GM12878 (cell line): ENCODE results near the gene GJA9. TPM values are rescaled to one million over a fixed set of nuclear protein-coding genes. Genes with fewer than 3 reads are reported as not detected.

Experiments used
- ATAC-seq: fragments of 200-7000 bp; cut with Tn5 transposase; 3 replicates; pipeline ENCODE4 v1.9.1; 2020; ENCODE audit warnings: mild to moderate bottlenecking, moderate library complexity
- BruUV-seq: library from RNA; stranded (reverse); fragments of 400-500 nt; replicated peaks from 2 replicates; lab custom pipeline; 2021; lab: Mats Ljungman, UMichigan
- CTCF ChIA-PET: fragments of 300-600 bp; sonication (Branson Sonifier 250); formaldehyde crosslinking; extraction: SDS; loops from one replicate; lab custom pipeline; 2021; ENCODE audit warnings: inconsistent platforms; lab: Yijun Ruan, JAX
- POLR2A ChIA-PET: fragments of 350-600 bp; formaldehyde crosslinking; extraction: SDS; loops from one replicate; lab custom pipeline; 2021; ENCODE audit warnings: inconsistent platforms; lab: Charles Lee
- RAD21 ChIA-PET: fragments of 300-600 bp; sonication (Branson Sonifier 250); formaldehyde crosslinking; loops from one replicate; lab custom pipeline; 2023; ENCODE audit warnings: antibody characterized with exemption; ENCODE audit not compliant: unreplicated experiment; lab: Charles Lee
- SMC1A ChIA-PET: fragments of 300-600 bp; sonication (Branson Sonifier 250); formaldehyde crosslinking; loops from one replicate; lab custom pipeline; 2023; ENCODE audit not compliant: unreplicated experiment, uncharacterized antibody; lab: Charles Lee
- DNase-seq: peaks from one replicate; pipeline ENCODE4 v3.0.0-alpha.2; 2011; ENCODE audit warnings: low read depth, low spot score
- FAIRE-seq: peaks from 3 replicates; lab custom pipeline; 2011; peaks lifted over from hg19 to GRCh38; lab: Jason Lieb, UNC
- H2AFZ ChIP-seq: 2 replicates; pipeline ENCODE4 v1.6.0; 2011; ENCODE audit warnings: low read depth, low read length, control low read depth; ENCODE audit not compliant: control insufficient read depth
- H3K27ac ChIP-seq: 2 replicates; pipeline ENCODE4 v1.5.1; 2011; ENCODE audit warnings: control low read depth; ENCODE audit not compliant: control insufficient read depth, insufficient read depth
- H3K27me3 ChIP-seq, 2 experiments: replicated peaks in 1 of 2; 2 replicates each; pipeline versions ENCODE4 v1.6.0 to v1.6.1; 2011; ENCODE audit warnings: low read length in 1 of 2; ENCODE audit not compliant: control insufficient read depth in 2 of 2, insufficient read depth in 2 of 2
- H3K36me3 ChIP-seq, 2 experiments: 2 replicates each; pipeline ENCODE4 v1.5.1; 2011; ENCODE audit warnings: low read length in 1 of 2; ENCODE audit not compliant: control insufficient read depth in 2 of 2, insufficient read depth in 2 of 2
- H3K4me1 ChIP-seq: 2 replicates; pipeline ENCODE4 v1.6.1; 2011; ENCODE audit warnings: mild to moderate bottlenecking, low read length, moderate library complexity, mixed read lengths; ENCODE audit not compliant: control insufficient read depth, insufficient read depth
- H3K4me2 ChIP-seq: 2 replicates; pipeline ENCODE4 v1.6.0; 2011; ENCODE audit warnings: control low read depth; ENCODE audit not compliant: control insufficient read depth, insufficient read depth
- H3K4me3 ChIP-seq: fragments of 200-600 bp; sonication (generic); 2 replicates; pipeline ENCODE4 v1.5.1; 2016
- H3K79me2 ChIP-seq: 2 replicates; pipeline ENCODE4 v1.6.0; 2011; ENCODE audit warnings: low read length; ENCODE audit not compliant: control insufficient read depth, insufficient read depth
- H3K9ac ChIP-seq: 2 replicates; pipeline ENCODE4 v1.8.0; 2011; ENCODE audit warnings: low read length, control low read depth, mixed read lengths; ENCODE audit not compliant: control insufficient read depth, insufficient read depth
- H3K9me3 ChIP-seq: replicated peaks from 3 replicates; pipeline ENCODE4 v1.5.1; 2011; ENCODE audit warnings: mild to moderate bottlenecking, low read length; ENCODE audit not compliant: control insufficient read depth, insufficient read depth
- H4K20me1 ChIP-seq: 2 replicates; pipeline ENCODE4 v1.6.0; 2011; ENCODE audit not compliant: control insufficient read depth, insufficient read depth
- MTA2 ChIP-seq: fragments of 450-650 bp; IDR thresholded peaks from 2 replicates; pipeline ENCODE4 v1.6.1; 2016; ENCODE audit warnings: low read depth, mild to moderate bottlenecking, moderate library complexity
- NFYA ChIP-seq: IDR thresholded peaks from 2 replicates; pipeline ENCODE4 v1.6.1; 2011; ENCODE audit warnings: low read depth, mild to moderate bottlenecking, low read length, improper control_type of control experiment, borderline replicate concordance
- SIN3A ChIP-seq: IDR thresholded peaks from 2 replicates; pipeline ENCODE4 v1.6.1; 2012; ENCODE audit warnings: low read depth, low read length, improper control_type of control experiment
- STAT1 ChIP-seq: fragments of 450-650 bp; conservative IDR thresholded peaks from 2 replicates; pipeline ENCODE4 v1.6.1; 2014; ENCODE audit warnings: antibody characterized with exemption, mild to moderate bottlenecking
- WGBS: methylation state at CpG from one replicate; pipeline ENCODE4 v1.1.6; 2016; ENCODE audit warnings: low lambda C conversion rate; ENCODE audit not compliant: insufficient replicate concordance, insufficient coverage; ENCODE audit errors: missing lambda C conversion rate; 5-methylcytosine and 5-hydroxymethylcytosine counted together
- in situ Hi-C: fragments of 300-500 bp; cut with MboI; formaldehyde crosslinking; loops from 9 replicates; pipeline ENCODE4 v1.14.3; 2018; ENCODE audit warnings: mixed read lengths
- intact Hi-C: fragments of 100-400 bp; cut with micrococcal nuclease; formaldehyde crosslinking; loops from one replicate; pipeline ENCODE4 v1.14.2; 2022; ENCODE audit not compliant: unreplicated experiment
- polyA plus RNA-seq, 11 experiments: library from polyadenylated mRNA; depleted of rRNA in 4 of 11; unstranded in 6 of 11; stranded (reverse) in 5 of 11; fragments of >200 nt; fragmentation: Nextera tagmentation in 4 of 11; fragmentation: Illumina TruSeq in 1 of 11; extraction: Ambion mirVana in 4 of 11; extraction: Trizol in 1 of 11; gene quantifications; 1 replicate in 1 of 11; 2 replicates in 10 of 11; pipeline versions ENCODE4 v1.2.1 to v1.2.3, GENCODE V29; 2011 to 2016; ENCODE audit warnings: inconsistent platforms in 2 of 11, missing spikeins in 2 of 11, low read depth in 1 of 11
- total RNA-seq, 4 experiments: library from RNA; depleted of rRNA in 3 of 4; stranded (reverse); fragments of >200 nt in 3 of 4; fragmentation: Illumina TruSeq in 1 of 4; extraction: Trizol in 1 of 4; gene quantifications; 2 replicates each; pipeline versions ENCODE4 v1.2.1 to v1.2.3, GENCODE V29; 2013 to 2021
- TF ChIP-seq, protein P1 (sequence below): fragments of 450-650 bp; conservative IDR thresholded peaks from 2 replicates; pipeline ENCODE4 v1.6.1; 2017; ENCODE audit warnings: mild to moderate bottlenecking, moderate library complexity
- TF ChIP-seq, protein P2 (sequence below): fragments of 450-650 bp; IDR thresholded peaks from 2 replicates; pipeline ENCODE4 v1.6.1; 2017; ENCODE audit warnings: mild to moderate bottlenecking
- TF ChIP-seq, protein P3 (sequence below): IDR thresholded peaks from 2 replicates; pipeline ENCODE4 v1.6.1; 2012; ENCODE audit warnings: low read depth, low read length, improper control_type of control experiment
- TF ChIP-seq, protein P4 (sequence below): IDR thresholded peaks from 2 replicates; pipeline ENCODE4 v1.6.1; 2011; ENCODE audit warnings: low read depth, mild to moderate bottlenecking, low read length, moderate library complexity, borderline replicate concordance; ENCODE audit errors: extremely low read depth

The GJA9 gene
- total and polyA plus RNA-seq, 10 of the 15 experiments (the other 5 are each of a cell fraction or from before 2014, with no cell fraction given), result 0.13 TPM; not detected in 9

- in situ Hi-C loops (no loop called here), intact Hi-C loops (no loop called here)
- RAD21 ChIA-PET, result no interaction called here
- FAIRE-seq, result no peak
- 57% methylated on average over 2 of the region's 2 CpGs for WGBS
- no peak overlapping the region for H3K4me3 ChIP-seq
- ATAC-seq, result no peak
- H2AFZ ChIP-seq, result no peak overlapping the region
- H3K27ac ChIP-seq, result no peak overlapping the region
- H3K9me3 ChIP-seq, result no peaks in the 10 kb centered on the region
- no peaks in the 10 kb centered on the region for H3K36me3 ChIP-seq
- H3K9ac ChIP-seq, result no peak overlapping the region
- POLR2A ChIA-PET, result no interaction called here
- H3K79me2 ChIP-seq, result no peaks in the 10 kb centered on the region
- H3K4me2 ChIP-seq, result no peak overlapping the region
- TF ChIP-seq, protein P1, sequence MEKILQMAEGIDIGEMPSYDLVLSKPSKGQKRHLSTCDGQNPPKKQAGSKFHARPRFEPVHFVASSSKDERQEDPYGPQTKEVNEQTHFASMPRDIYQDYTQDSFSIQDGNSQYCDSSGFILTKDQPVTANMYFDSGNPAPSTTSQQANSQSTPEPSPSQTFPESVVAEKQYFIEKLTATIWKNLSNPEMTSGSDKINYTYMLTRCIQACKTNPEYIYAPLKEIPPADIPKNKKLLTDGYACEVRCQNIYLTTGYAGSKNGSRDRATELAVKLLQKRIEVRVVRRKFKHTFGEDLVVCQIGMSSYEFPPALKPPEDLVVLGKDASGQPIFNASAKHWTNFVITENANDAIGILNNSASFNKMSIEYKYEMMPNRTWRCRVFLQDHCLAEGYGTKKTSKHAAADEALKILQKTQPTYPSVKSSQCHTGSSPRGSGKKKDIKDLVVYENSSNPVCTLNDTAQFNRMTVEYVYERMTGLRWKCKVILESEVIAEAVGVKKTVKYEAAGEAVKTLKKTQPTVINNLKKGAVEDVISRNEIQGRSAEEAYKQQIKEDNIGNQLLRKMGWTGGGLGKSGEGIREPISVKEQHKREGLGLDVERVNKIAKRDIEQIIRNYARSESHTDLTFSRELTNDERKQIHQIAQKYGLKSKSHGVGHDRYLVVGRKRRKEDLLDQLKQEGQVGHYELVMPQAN, result no peak
- TF ChIP-seq, protein P2, sequence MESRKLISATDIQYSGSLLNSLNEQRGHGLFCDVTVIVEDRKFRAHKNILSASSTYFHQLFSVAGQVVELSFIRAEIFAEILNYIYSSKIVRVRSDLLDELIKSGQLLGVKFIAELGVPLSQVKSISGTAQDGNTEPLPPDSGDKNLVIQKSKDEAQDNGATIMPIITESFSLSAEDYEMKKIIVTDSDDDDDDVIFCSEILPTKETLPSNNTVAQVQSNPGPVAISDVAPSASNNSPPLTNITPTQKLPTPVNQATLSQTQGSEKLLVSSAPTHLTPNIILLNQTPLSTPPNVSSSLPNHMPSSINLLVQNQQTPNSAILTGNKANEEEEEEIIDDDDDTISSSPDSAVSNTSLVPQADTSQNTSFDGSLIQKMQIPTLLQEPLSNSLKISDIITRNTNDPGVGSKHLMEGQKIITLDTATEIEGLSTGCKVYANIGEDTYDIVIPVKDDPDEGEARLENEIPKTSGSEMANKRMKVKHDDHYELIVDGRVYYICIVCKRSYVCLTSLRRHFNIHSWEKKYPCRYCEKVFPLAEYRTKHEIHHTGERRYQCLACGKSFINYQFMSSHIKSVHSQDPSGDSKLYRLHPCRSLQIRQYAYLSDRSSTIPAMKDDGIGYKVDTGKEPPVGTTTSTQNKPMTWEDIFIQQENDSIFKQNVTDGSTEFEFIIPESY, result no peak
- no peak for TF ChIP-seq MTA2
- TF ChIP-seq, protein P3, sequence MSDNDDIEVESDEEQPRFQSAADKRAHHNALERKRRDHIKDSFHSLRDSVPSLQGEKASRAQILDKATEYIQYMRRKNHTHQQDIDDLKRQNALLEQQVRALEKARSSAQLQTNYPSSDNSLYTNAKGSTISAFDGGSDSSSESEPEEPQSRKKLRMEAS, result no peak
- no peak for TF ChIP-seq SIN3A
- TF ChIP-seq STAT1, result no peak
- TF ChIP-seq NFYA, result no peak
- TF ChIP-seq, protein P4, sequence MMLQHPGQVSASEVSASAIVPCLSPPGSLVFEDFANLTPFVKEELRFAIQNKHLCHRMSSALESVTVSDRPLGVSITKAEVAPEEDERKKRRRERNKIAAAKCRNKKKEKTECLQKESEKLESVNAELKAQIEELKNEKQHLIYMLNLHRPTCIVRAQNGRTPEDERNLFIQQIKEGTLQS, result no peak
- TF ChIP-seq, all 136 proteins: peak for 0
- H4K20me1 ChIP-seq, result no peaks in the 10 kb centered on the region
- H3K27me3 ChIP-seq, result no peaks in the 10 kb centered on the region
- BruUV-seq, result no TSS peak
- ChIA-PET CTCF (no interaction called here), SMC1A (interaction anchor here (0.6 kb wide), 1 partner anchor 44 kb away, joined by 3 read pairs; no protein-coding TSS in a partner anchor)
- H3K4me1 ChIP-seq, result no peaks in the 10 kb centered on the region
- DNase-seq, result no peak
Measured at GRCh38 chr1:38885092-38885491, 3.7 kb upstream of the GJA9 start.
